IMR-90 (cell line): Measurements from ENCODE around the gene TPRKB. TPM values are rescaled to one million over a fixed set of nuclear protein-coding genes. Genes with fewer than 3 reads are reported as not detected.
"Not testable (repeated sequence)": the region's sequence is repeated elsewhere in the genome, so short reads cannot be mapped to it uniquely, and the experiment has no call there.

ENCODE experiments used
- ATAC-seq: fragments of 200-7000 bp; cut with Tn5 transposase; 2 replicates; pipeline ENCODE4 v1.9.1; 2020; ENCODE audit warnings: low read depth, mild to moderate bottlenecking, moderate library complexity
- BruUV-seq: library from RNA; stranded (reverse); fragments of 400-500 nt; replicated peaks from 2 replicates; lab custom pipeline; 2021; lab: Mats Ljungman, UMichigan
- CTCF ChIA-PET: fragments of 300-600 bp; formaldehyde crosslinking; extraction: SDS; loops from one replicate; lab custom pipeline; 2021; ENCODE audit warnings: antibody characterized with exemption; lab: Yijun Ruan, JAX
- POLR2A ChIA-PET: fragments of 300-600 bp; sonication (Branson Sonifier 250); formaldehyde crosslinking; loops from one replicate; lab custom pipeline; 2022; ENCODE audit warnings: antibody characterized with exemption; ENCODE audit not compliant: unreplicated experiment; lab: Charles Lee
- DNase-seq: peaks from one replicate; pipeline ENCODE4 v3.0.0; 2013
- H2AFZ ChIP-seq: replicated peaks from 2 replicates; pipeline ENCODE3; 2013; ENCODE audit warnings: low read length, mild to moderate bottlenecking; ENCODE audit not compliant: poor library complexity
- H2AK5ac ChIP-seq: 2 replicates; pipeline ENCODE4 v1.6.1; 2013; ENCODE audit warnings: low read depth, low read length, inconsistent platforms
- H2AK9ac ChIP-seq: replicated peaks from 2 replicates; pipeline ENCODE3; 2013; ENCODE audit warnings: mild to moderate bottlenecking, low read depth, low read length, moderate library complexity; ENCODE audit not compliant: poor library complexity
- H2BK120ac ChIP-seq: 2 replicates; pipeline ENCODE4 v1.6.1; 2013; ENCODE audit warnings: low read depth, low read length, inconsistent platforms
- H2BK15ac ChIP-seq: 3 replicates; pipeline ENCODE4 v1.6.1; 2013; ENCODE audit warnings: low read depth, low read length, inconsistent platforms
- H2BK20ac ChIP-seq: 2 replicates; pipeline ENCODE4 v1.6.1; 2013; ENCODE audit warnings: low read depth, mild to moderate bottlenecking, inconsistent platforms, low read length, moderate library complexity
- H2BK5ac ChIP-seq: 2 replicates; pipeline ENCODE4 v1.6.1; 2013; ENCODE audit warnings: mild to moderate bottlenecking, low read depth, low read length, inconsistent platforms; ENCODE audit not compliant: poor library complexity, severe bottlenecking
- H3K14ac ChIP-seq: replicated peaks from 2 replicates; pipeline ENCODE4 v1.6.1; 2013; ENCODE audit warnings: low read depth, low read length, inconsistent platforms
- H3K18ac ChIP-seq: 2 replicates; pipeline ENCODE4 v1.6.1; 2013; ENCODE audit warnings: low read depth, low read length, control low read depth
- H3K23ac ChIP-seq: 2 replicates; pipeline ENCODE4 v1.6.1; 2013; ENCODE audit warnings: low read depth, low read length, inconsistent platforms
- H3K27ac ChIP-seq: 2 replicates; pipeline ENCODE4 v1.5.1; 2013; ENCODE audit warnings: mild to moderate bottlenecking, control low read depth, low read length; ENCODE audit not compliant: insufficient read depth
- H3K27me3 ChIP-seq: 2 replicates; pipeline ENCODE4 v1.6.1; 2013; ENCODE audit warnings: low read length; ENCODE audit not compliant: control insufficient read depth, insufficient read depth
- H3K36me3 ChIP-seq: 2 replicates; pipeline ENCODE4 v1.6.1; 2013; ENCODE audit warnings: low read length, mixed read lengths; ENCODE audit not compliant: control insufficient read depth, insufficient read depth
- H3K4ac ChIP-seq: 2 replicates; pipeline ENCODE4 v1.6.1; 2013; ENCODE audit warnings: low read depth, low read length, inconsistent platforms
- H3K4me1 ChIP-seq: 2 replicates; pipeline ENCODE4 v1.6.1; 2013; ENCODE audit warnings: low read length, mixed read lengths; ENCODE audit not compliant: control insufficient read depth, insufficient read depth
- H3K4me2 ChIP-seq: 2 replicates; pipeline ENCODE4 v1.6.1; 2013; ENCODE audit warnings: low read depth, mild to moderate bottlenecking, control low read depth, low read length, moderate library complexity
- H3K4me3 ChIP-seq: 2 replicates; pipeline ENCODE4 v1.5.1; 2013; ENCODE audit warnings: low read depth, mild to moderate bottlenecking, control low read depth, low read length, moderate library complexity; ENCODE audit not compliant: insufficient read depth
- H3K56ac ChIP-seq: 2 replicates; pipeline ENCODE4 v1.6.1; 2013; ENCODE audit warnings: low read length, inconsistent platforms; ENCODE audit not compliant: insufficient read depth; ENCODE audit errors: extremely low read depth
- H3K79me1 ChIP-seq, 2 experiments: 2 replicates each; pipeline ENCODE4 v1.6.1; 2013; ENCODE audit warnings: low read length in 2 of 2, inconsistent platforms in 1 of 2, low read depth in 1 of 2
- H3K9ac ChIP-seq: 2 replicates; pipeline ENCODE4 v1.6.1; 2013; ENCODE audit warnings: low read depth, low read length, control low read depth
- H3K9me1 ChIP-seq: 2 replicates; pipeline ENCODE4 v1.6.1; 2013; ENCODE audit warnings: low read length, inconsistent platforms; ENCODE audit not compliant: insufficient read depth
- H3K9me3 ChIP-seq: 2 replicates; pipeline ENCODE4 v1.6.1; 2013; ENCODE audit warnings: low read length; ENCODE audit not compliant: control insufficient read depth, insufficient read depth
- H4K20me1 ChIP-seq: 2 replicates; pipeline ENCODE4 v1.6.1; 2013; ENCODE audit warnings: low read length, inconsistent platforms; ENCODE audit not compliant: insufficient read depth
- H4K5ac ChIP-seq: 2 replicates; pipeline ENCODE4 v1.6.1; 2013; ENCODE audit warnings: mild to moderate bottlenecking, low read depth, low read length, control low read depth
- H4K8ac ChIP-seq, 2 experiments: 2 replicates each; pipeline ENCODE4 v1.6.1; 2013; ENCODE audit warnings: low read depth in 2 of 2, low read length in 2 of 2, control low read depth in 1 of 2, inconsistent platforms in 1 of 2
- H4K91ac ChIP-seq: 2 replicates; pipeline ENCODE4 v1.6.1; 2013; ENCODE audit warnings: low read depth, low read length, inconsistent platforms; ENCODE audit not compliant: insufficient read depth
- WGBS, 2 experiments: methylation state at CpG; one replicate each; pipeline versions ENCODE4 v1.1.5 to v1.1.7; 2013; ENCODE audit warnings: missing lambda C conversion rate in 2 of 2; ENCODE audit not compliant: insufficient read length in 1 of 2; ENCODE audit errors: extremely low coverage in 2 of 2; 5-methylcytosine and 5-hydroxymethylcytosine counted together
- dilution Hi-C: fragments of 300-500 bp; cut with HindIII; formaldehyde crosslinking; loops from one replicate; pipeline ENCODE4 v1.14.3; 2018; ENCODE audit warnings: low sequenced_read_pairs; ENCODE audit not compliant: unreplicated experiment
- in situ Hi-C: fragments of 300-500 bp; cut with MboI; formaldehyde crosslinking; loops from 3 replicates; pipeline ENCODE4 v1.14.3; 2019; ENCODE audit warnings: low sequenced_read_pairs, inconsistent platforms, mixed read lengths
- intact Hi-C: fragments of 100-400 bp; cut with micrococcal nuclease; formaldehyde crosslinking; loops from 2 replicates; pipeline ENCODE4 v1.10.0; 2022
- polyA plus RNA-seq, 3 experiments: library from polyadenylated mRNA; depleted of rRNA; stranded (reverse); fragments of >200 nt; gene quantifications; 2 replicates each; pipeline ENCODE4 v1.2.3, GENCODE V29; 2012; ENCODE audit warnings: low replicate concordance in 1 of 3
- total RNA-seq: library from RNA; depleted of rRNA; stranded (reverse); fragments of >200 nt; gene quantifications from 2 replicates; pipeline ENCODE4 v1.2.3, GENCODE V29; 2012

Gene TPRKB
- total and polyA plus RNA-seq, 2 of the 4 experiments (the other 2 are of a cell fraction): 35.3 to 37.6 TPM

- H4K5ac ChIP-seq, H2BK15ac ChIP-seq, in situ Hi-C loops, H3K4me1 ChIP-seq, H3K23ac ChIP-seq, H2AK9ac ChIP-seq, H3K27ac ChIP-seq, H3K9me3 ChIP-seq, H3K56ac ChIP-seq, H4K91ac ChIP-seq, dilution Hi-C loops, H3K9me1 ChIP-seq, H3K4ac ChIP-seq, H2AFZ ChIP-seq, H4K20me1 ChIP-seq, H2BK120ac ChIP-seq, H3K9ac ChIP-seq, POLR2A ChIA-PET, CTCF ChIA-PET, H3K4me2 ChIP-seq, H3K4me3 ChIP-seq, intact Hi-C loops, BruUV-seq, H3K27me3 ChIP-seq, H2BK20ac ChIP-seq, H2BK5ac ChIP-seq, H3K14ac ChIP-seq, H3K79me1 ChIP-seq, ATAC-seq, H3K18ac ChIP-seq, H4K8ac ChIP-seq, H2AK5ac ChIP-seq, DNase-seq: not testable (repeated sequence)
- peaks cover 14% of the 10 kb centered on the region for H3K36me3 ChIP-seq
- no CpG with 5 or more reads among the region's 1 CpG for WGBS, 2 experiments
Observed at GRCh38 chr2:73726657-73727056, 10.5 kb downstream of the TPRKB start.
